Umbilical cord (tissue), 2 donors: ENCODE measurements around the gene ABCC5. TPM values are rescaled to one million over a fixed set of nuclear protein-coding genes. Genes with fewer than 3 reads are reported as not detected.
"Not testable (repeated sequence)": the region's sequence is repeated elsewhere in the genome, so short reads cannot be mapped to it uniquely, and the experiment has no call there.

Experiments
- DNase-seq: peaks from one replicate; pipeline ENCODE4 v3.0.0-alpha.2; 2015; ENCODE audit warnings: low spot score
- total RNA-seq: library from RNA; depleted of rRNA; stranded (reverse); fragments of >200 nt; gene quantifications from one replicate; pipeline ENCODE4 v1.2.3, GENCODE V29; 2014; ENCODE audit warnings: low replicate concordance; ENCODE audit not compliant: insufficient read depth

Gene ABCC5
- 19.7 TPM for total RNA-seq

DNA sequence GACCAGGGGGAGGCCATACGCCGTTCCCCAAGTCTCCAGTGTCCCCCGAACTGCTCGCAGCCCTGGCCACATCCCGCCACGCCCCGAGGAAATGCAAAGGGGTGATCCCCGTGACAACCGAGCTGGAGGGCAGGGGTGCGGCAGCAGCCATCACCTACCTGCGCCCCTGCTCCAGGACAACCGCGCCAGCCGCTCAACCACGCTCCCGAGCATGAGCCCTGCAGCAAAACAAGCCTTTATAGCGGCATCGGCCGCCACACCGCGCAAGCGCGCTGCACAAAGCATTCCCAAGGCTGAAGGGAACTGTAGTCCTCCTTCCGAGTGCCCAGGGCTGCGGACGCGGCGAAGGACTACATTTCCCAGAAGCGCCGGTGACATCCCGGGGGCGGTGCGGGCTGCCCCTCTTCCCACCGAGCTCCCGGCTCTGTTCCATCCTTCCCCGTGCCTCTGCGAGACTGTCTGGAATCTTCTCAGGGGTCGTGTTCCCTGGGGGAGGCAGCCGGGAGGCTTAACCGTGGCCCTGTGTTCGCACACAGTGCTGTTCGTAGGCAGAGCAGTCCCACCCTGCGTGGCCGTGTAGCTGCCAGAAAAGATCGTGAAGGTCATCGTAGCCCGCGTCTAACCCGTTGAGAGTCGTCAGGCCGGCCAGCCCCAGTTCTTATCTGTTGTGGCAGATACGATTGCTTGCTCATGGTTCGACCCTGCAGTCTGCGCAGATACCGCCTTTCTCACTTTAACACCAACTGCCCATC is at the start of gene ABCC5:
Gene ABCC5, minus strand, starts transcription at position 213 of the 752 bp plus-strand sequence. CDS start 3,492 bp downstream, outside the sequence.
- DNase-seq: peak; percentile 97

DNA sequence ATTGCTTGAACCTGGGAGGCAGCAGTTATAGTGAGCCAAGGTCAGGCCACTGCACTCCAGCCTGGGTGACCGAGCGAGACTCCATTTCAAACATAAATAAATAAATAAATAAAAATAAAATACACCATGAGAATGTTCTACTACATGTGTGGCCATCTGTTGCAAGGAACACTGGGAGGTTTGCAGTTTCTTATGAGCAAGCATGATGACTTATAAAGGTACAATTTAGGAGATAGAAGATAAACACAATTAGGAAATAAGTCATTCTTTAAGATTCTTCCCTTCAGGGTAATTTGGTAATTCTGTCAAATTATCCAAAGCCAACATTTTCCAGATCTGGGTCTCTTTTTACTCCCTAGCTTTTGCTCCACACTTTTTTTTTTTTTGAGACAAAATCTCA is 48.5 kb upstream of the ABCC5 start:
- DNase-seq: no peak

DNA sequence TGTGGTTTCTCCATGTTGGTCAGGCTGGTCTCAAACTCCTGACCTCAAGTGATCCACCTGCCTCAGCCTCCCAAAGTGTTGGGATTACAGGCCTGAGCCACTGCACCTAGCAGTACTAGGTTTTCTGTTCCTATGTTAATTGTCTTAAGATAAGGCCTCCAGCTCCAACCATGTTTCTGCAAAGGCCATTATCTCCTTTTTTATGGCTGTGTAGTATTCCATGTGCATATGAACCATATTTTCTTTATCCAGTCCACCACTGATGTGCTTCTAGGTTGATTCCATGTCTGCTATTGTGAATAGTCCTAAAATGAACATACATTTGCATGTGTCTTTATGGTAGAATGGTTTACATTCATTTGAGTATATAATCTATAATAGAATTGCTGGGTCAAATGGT is 45.0 kb upstream of the ABCC5 start:
- no peak for DNase-seq

DNA sequence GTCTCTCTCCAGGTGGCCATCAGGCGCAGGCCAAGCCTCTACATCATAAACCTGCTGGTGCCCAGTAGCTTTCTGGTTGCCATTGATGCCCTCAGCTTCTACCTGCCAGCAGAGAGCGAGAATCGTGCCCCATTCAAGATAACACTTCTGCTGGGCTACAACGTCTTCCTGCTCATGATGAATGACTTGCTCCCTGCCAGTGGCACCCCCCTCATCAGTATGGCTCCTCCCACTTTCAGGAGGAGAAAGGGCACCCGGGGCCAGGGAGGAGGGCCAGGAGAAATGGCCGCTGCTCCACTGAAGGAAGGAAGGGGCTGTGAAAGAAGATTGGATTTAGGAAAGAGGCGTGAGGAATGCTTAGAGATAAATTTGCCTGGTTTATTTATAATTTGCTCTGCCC is 41.7 kb upstream of the ABCC5 start:
- no peak for DNase-seq

DNA sequence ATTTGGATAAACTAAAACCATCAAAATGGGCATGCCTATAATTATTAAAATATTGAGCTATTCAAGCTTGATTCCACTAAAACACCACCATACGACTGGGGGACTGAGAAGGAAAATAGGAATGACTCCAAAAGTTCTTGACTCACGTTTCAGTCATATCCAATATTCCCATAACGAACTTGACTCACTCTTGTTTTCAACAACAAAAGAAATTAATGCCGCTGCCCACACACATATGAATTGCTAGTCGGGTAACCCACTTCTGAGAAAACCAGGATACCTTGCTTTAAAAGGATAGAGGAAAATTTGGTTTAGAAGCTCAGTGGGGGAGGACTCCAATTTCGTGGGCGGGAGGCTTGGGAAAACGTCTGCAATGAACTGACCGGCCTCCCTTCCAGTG is 40.3 kb upstream of the ABCC5 start:
- no peak for DNase-seq

DNA sequence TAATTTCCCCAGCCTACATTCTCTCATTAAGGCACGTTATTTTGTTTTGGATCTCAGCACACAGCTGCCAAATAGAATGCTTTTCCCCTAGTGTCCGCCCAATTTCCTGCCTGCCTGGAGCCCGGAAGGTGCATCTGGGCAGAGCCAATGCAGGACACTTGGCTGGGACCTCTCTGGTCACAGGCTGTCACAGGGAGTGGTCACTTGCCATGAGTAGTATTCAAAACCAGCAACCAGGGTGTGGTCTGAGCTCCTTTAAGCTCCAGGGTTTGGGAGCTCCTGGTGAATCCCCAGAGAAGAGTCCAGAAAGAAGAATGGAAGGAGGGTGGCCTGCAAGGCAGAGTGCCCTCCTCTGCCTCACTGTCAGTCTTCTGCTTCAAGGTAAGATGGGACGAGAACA is 35.1 kb upstream of the ABCC5 start, which contains the start of gene HTR3C:
Gene HTR3C, plus strand, starts transcription at position 281 of the 400 bp plus-strand sequence. Its CDS starts 34 bp downstream, at position 315.
- no peak for DNase-seq

DNA sequence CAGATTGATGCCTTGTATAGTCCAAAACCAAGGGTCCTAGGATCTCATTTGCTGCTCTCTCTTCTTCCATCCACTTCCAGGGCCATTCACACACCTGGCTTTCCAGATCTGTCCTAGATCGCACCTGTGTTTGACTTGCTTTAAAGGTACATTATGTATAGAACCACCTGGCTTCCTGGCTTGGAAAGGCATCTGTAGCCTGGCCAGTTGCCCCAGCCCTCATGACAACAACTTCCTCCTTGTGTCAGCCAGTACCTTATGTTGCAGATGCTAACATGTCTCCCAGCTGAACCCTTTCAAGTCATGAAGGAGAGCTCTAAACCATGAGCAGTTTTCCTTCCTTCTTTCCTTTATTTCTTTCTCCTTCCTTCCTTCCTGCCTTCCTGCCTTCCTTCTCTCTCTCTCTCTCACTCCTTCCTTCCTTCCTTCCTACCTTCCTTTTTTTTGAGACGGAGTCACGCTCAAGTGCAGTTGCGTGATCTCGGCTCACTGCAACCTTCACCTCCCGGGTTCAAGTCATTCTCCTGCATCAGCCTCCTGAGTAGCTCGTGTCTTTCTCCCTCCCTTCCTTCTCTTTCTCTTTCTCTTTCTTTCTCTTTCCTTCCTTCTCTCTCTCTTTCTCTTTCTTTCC is 32.6 kb upstream of the ABCC5 start:
- DNase-seq: no peak

DNA sequence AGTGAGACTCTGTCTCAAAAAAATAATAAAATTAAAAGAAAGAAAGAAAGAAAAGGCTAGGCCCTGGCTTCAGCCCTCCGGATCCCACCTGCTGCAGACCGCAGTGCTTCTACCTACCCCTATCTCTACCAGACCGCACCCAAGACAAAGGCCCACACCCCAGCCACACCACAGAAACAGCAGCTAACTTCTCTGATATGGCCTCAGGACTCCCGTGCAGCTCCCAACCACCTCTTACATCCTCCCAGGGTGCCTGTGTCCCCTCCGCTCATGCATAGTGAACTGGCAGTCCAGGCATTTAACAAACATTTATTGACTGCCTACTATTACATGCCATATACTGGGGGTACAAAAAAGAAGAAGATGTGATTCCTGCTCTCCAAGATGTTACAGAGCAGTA is 28.3 kb upstream of the ABCC5 start:
- DNase-seq: no peak

DNA sequence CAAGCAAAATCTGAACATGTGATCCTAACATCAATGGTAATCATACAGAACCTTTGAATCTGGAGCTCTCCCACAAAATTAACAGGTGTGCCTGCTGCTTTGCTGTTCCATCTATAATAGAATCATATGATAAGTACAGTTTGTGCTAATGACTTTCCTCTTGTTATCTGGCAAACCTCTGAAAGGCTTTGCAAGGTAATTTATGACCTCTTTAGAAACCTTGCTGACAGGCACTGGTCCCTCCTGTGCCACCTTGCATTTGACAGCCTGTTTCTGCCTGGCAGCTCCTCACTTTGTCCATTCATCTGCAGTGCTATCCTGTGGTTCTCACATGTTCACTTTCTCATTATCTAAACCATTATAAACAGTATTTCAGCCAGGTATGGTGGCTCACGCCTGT is 24.9 kb upstream of the ABCC5 start:
- no peak for DNase-seq

DNA sequence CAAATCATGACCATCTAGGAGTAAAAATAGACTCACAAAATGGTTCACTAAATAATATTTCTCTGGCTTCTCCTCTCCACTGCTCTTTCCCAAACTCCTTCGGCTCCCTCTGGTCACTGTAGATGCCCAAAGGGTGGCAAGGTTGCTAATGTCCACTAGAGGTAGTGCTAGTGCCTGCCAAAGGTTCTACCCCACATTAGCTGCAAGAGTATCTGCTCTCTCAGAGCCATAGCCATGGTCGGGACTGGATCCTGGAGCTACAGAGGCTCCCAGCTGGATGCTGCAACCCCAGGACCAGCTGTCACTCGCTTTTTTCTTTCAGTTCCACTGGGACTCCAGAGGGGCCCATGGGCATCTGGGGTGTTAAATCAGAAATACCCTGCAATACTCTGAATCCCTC is 22.3 kb upstream of the ABCC5 start:
- no peak for DNase-seq

DNA sequence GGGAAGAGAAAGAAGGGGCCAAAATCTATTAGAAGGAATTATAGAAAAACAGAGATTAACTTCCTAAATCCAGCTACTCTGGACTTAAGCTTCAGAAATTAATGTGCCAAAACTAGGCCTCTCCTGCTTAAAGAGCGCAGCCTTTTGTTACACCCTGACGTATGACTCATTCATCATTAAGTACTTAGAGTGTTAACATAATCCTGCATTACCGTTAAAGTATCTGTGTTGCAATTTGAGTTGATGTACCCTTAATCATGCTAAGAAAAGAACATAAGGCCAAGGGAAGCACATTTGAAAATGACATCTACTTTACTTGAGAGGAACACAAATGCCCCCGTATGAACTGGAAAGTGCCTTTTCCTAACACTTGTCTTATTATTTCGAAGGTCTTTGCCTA is 21.7 kb upstream of the ABCC5 start:
- DNase-seq: no peak

DNA sequence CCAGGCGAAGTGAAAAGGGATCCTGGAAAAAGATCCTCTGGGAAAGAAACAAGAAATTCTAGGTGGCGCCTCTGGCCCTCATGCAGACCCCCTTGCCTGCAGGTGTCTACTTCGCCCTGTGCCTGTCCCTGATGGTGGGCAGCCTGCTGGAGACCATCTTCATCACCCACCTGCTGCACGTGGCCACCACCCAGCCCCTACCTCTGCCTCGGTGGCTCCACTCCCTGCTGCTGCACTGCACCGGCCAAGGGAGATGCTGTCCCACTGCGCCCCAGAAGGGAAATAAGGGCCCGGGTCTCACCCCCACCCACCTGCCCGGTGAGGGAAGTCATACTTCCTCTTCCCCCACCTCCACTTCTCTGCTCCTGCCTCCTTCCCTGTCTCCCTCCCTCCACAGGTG is 20.6 kb upstream of the ABCC5 start:
- DNase-seq: not testable (repeated sequence)

DNA sequence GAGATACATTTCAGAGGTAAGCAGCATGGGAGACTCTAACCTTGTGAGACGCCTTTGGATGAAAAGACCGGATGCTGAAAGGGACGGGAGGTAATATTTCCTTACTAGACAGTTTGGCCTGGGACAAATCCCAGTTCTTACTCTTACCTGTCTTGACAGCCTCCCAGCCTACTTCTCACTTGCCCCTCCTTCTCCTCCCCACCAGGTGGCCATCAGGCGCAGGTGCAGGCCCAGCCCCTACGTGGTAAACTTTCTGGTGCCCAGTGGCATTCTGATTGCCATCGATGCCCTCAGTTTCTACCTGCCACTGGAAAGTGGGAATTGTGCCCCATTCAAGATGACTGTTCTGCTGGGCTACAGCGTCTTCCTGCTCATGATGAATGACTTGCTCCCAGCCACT is 20.1 kb upstream of the ABCC5 start:
- no peak for DNase-seq

DNA sequence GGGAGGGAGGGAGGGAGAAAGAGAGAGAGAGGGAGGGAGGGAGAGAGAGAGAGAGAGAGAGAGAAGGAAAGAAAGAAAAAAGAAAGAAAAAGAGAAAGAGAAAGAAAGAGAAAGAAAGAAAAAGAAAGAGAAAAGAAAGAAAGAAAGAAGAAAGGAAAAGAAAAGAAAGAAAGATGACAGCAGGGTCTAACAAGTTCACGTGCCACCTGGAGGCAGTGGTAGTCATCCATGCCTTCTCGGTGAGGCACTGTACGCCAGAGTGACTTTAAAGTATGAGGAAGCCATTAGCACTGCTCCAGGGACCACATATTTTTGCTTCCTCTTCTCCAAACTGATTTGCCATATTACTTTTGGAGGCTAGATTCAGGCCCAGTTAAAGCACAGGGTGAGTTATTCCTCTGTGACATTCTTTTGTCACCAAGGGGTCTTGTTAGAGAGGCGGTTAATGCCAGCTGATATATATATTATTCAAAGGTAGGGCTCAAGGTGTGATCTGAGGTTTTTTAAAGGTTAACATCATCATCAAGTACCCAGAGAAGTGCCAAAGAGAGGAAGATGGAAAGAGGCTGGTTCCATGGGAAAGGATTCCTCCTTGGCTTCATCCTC is 13.6 kb upstream of the ABCC5 start, which contains the start of gene HTR3D:
Gene HTR3D, plus strand, starts transcription at position 556 of the 606 bp plus-strand sequence. Its CDS starts 0 bp downstream, at position 556.
- no peak for DNase-seq

DNA sequence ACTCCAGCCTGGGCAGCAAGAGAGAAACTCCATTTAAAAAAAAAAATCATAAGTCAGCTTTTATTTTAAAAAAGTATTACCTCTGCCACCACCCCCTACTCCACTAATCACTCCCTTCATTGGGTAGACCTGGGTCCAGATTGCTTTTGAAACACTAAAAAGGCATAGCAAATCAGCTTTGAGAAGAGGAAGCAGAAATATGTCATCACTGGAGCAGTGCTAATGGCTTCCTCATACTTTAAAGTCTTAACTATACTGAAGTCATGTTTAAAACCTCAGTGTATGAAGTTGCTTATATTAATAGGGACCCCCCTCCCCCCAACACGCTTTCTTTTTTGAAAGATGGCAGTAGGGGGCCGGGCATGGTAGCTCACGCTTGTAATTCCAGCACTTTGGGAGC is 12.9 kb upstream of the ABCC5 start:
- no peak for DNase-seq

DNA sequence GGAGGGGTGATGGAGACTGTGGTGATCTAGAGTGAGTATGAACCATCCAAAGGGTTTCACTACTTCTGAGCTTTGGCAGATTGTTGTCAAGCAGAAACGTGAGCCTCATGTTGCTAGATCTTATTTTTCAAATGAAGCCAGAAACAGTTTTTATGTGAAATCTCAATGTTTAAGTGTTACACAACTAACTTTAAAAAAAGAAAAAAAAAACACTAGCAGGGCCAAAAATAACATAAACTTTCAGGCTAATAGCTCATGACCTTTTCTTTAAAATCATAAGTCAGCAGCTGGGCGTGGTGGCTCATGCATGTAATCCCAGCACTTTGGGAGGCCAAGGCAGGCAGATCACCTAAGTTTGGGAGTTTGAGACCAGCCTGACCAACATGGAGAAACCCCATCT is 11.8 kb upstream of the ABCC5 start:
- no peak for DNase-seq

DNA sequence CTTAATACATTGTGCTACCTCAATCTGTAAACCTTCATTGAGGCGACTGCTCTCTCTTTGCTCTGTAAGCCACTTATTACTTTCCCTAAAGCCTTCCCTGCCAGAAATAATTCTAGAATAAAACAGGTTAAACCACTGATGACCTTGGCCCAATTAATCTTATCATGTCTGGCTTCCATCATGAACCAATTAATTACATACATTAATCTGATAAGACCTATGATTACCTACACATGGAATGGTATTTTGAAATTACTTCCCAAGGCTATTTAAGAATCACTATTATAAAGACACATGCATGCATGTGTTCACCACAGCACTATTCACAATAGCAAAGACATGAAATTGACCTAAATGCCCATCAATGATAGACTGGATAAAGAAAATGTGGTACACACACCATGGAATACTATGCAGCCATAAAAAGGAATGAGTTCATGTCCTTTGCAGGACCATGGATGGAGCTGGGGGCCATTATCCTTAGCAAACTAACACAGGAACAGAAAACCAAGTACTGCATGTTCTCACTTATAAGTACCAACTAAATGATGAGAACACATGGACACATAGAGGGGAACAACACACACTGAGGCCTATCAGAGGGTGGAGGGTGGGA is 10.7 kb upstream of the ABCC5 start:
- not testable (repeated sequence) for DNase-seq

DNA sequence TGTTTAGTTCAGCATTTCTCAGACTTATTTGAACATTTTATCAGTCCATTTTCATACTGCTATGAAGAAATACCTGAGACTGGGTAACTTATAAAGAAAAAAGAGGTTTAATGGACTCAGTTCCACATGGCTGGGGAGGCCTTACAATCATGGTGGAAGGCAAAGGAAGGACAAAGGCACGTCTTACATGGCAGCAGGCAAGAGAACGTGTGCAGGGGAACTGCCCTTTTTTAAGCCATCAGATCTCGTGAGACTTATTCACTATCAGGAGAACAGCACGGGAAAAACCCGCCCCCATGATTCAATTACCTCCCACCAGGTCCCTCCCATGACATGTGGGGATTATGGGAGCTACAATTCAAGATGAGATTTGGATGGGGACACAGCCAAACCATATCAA is 7.6 kb upstream of the ABCC5 start:
- DNase-seq: not testable (repeated sequence)

DNA sequence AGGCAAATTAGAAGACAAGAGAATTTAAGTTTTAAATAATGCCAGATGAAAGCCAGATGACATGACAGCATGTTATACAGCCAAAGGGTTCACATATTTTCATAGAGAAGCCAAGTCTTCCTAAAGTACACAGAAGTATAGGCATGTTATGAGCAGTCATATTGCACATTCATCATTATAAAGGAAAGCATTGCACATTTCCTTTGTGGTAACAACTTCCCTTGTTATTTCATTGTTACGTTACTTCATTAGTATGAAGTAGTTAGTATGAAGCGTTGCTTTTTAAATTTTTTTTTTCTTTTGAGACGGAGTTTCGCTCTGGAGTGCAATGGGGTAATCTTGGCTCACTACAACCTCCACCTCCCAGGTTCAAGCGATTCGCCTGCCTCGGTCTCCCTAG is 4.6 kb upstream of the ABCC5 start:
- no peak for DNase-seq

DNA sequence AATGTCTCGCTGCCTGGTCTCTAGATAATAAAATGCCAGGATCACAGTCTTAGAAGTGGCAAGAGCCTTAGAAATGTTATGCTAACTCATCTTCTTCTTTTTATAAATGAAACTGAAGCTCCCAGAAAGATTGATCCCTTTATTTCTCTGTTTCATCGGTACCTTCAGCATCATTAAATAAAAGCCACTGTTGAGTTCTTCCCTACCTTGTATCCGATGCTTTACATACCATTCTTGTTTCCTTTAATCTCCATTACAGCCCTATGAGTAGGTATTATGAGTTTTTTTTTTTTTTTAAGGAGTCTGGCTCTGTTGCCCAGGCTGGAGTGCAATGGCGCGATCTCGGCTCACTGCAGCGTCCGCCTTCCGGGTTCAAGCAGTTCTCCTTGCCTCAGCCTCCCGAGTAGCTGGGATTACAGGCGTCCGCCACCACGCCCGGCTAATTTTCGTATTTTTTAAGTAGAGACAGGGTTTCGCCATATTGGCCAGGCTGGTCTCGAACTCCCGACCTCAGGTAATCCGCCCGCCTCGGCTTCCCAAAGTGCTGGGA is 815 bp upstream of the ABCC5 start:
- DNase-seq: no peak

DNA sequence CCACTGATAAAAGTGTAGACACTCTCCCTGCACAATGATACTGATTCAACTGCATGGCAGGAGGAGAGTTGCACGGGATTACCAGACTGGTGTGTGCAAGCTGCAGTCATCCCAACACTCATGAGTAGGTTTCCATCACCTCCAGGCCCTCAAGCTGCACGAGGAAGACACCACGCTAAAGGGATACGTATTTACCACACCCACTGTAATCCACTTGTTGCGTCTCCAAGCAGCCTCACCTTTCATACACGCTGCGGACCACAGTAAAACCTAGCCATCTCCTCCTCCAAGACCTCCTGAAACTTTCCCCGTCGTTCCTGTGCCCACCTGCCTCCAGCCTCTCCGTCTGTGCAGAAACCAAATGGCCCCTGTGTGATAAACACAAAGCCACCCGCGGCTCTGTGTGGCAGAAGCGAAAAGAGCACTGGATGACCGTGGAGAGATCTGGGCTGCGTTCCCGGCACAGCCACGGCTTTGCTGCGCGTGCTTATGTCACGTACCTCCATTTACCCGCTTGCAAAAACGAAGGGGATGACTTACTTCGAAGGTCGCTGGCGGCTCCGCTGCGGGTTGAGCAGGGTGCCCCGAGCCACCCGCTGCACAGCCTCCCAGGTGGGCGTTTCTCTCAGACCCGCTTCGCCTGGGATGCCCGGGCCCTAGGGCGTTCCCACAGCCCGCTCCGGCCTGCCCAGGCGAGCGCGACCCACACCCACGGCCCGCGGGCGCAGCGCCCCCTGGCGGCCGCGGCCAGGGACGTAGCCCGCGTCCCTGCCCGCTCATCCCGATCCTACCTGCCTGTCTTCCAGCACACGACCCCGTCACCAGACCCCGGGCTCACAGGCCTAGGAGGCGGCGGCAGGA is 643 bp downstream of the ABCC5 start:
- DNase-seq: peak; percentile 70
